Fibroblast of pulmonary artery (primary cell): Measurements from ENCODE around the gene SNX25.
"Not testable (repeated sequence)": the region's sequence is repeated elsewhere in the genome, so short reads cannot be mapped to it uniquely, and the experiment has no call there.

Experiments used
- DNase-seq: peaks from one replicate; pipeline ENCODE4 v3.0.0-alpha.2; 2010; ENCODE audit warnings: low read depth
- H3K4me3 ChIP-seq: replicated peaks from 2 replicates; pipeline ENCODE4 v1.5.1; 2011; ENCODE audit warnings: low read depth, mild to moderate bottlenecking, control low read depth, low read length, moderate library complexity
- CTCF ChIP-seq: IDR thresholded peaks from 2 replicates; pipeline ENCODE4 v1.5.1; 2011; ENCODE audit warnings: mild to moderate bottlenecking, control low read depth, low read length, inconsistent platforms; ENCODE audit errors: missing control alignments

SNX25 gene

GRCh38 chr4:185205697-185206342 is 3.6 kb upstream of the SNX25 start:
- no peak for DNase-seq
- no peak for TF ChIP-seq CTCF
- no peak overlapping the region for H3K4me3 ChIP-seq

DNA sequence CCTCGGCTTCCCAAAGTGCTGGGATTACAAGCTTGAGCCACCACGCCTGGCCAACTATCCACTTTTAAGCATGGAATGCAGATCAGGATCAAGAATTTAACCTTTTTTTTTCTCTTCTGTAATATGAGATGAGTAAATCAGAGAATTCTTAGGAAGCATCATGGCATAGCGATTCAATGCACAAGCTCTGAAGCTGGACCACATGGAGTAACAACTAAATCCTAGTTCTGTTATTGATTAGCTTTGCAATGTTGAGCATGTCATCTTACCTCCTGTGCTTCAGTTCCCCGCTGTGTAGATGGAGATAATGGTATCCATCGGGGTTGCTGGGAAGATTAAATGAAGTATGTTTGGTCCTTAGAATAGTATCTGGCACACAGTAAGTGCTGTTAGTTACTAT is 1.9 kb upstream of the SNX25 start:
- no peak for TF ChIP-seq CTCF
- DNase-seq: no peak
- H3K4me3 ChIP-seq: no peak overlapping the region

- not testable (repeated sequence) for DNase-seq
- H3K4me3 ChIP-seq: peak overlapping the region; percentile 88
Measured at GRCh38 chr4:185209852-185210101, 379 bp downstream of the SNX25 start.

DNA sequence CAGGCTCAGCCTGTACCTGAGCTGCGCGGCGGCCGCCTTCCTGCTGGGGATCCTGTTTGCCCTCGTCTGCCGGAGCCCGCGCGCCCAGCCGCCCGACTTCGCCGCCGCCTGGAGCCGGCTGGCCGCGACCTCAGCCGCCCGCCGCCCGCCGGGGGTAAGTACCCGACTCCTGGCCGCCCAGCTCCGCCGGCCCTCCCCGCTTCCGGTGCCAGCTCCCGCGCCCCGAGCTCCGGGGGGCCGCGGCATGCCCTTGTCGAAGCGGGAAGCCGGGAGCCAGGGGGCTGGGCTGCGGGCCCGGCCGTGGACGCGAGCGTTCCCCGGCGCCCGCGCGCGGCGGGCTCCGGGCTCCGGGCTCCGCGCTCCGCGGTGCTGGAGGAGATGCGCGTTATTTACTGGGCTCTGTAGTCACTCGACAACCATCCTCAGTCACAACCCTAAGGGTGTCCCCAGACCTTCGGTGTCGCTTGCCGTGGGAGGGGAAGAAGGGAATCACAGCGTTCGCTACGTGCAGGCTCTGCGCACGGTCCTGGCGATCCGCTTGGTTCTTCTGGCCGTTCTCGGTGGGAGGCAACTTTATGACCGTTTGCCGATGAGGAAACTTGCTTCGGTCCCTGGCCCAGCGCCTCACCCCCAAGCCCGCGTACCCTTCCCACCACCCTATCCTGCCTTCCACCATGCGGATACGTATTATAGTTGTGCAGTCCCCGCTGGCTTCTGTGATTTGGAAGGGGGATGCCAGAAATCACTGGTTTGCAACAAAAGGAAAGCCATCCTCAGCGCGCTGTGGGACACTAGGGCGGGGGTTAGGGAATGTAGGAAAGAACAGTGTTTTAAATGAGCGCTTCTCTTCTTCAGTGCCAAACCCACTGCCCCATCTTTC is 944 bp downstream of the SNX25 start:
- no peak for TF ChIP-seq CTCF
- peak overlapping the region; percentile 88 for H3K4me3 ChIP-seq
- peak; percentile 66 for DNase-seq

- H3K4me3 ChIP-seq: peak overlapping the region; percentile 88
Measured at GRCh38 chr4:185211035-185211434, 1.6 kb downstream of the SNX25 start.

GRCh38 chr4:185211641-185212040 is 2.2 kb downstream of the SNX25 start:
- no peak for DNase-seq
- no peak for TF ChIP-seq CTCF
- H3K4me3 ChIP-seq: peak overlapping the region; percentile 88

More at GRCh38 chr4:185211035-185211434, 1.6 kb downstream of the SNX25 start:
- no peak for TF ChIP-seq CTCF
- DNase-seq: no peak

GRCh38 chr4:185212581-185212980 is 3.2 kb downstream of the SNX25 start:
- no peak for DNase-seq
- H3K4me3 ChIP-seq: no peak overlapping the region
- TF ChIP-seq CTCF: no peak
